GM10248 (cell line): Measurements from ENCODE around the gene RRP12.

Experiments
- CTCF ChIA-PET: fragments of 300-600 bp; sonication (Branson Sonifier 250); formaldehyde crosslinking; extraction: SDS; loops from one replicate; lab custom pipeline; 2021; ENCODE audit warnings: antibody characterized with exemption; lab: Yijun Ruan, JAX
- POLR2A ChIA-PET: fragments of 350-650 bp; sonication (Branson Sonifier 250); formaldehyde crosslinking; extraction: SDS; loops from one replicate; lab custom pipeline; 2020; ENCODE audit warnings: antibody characterized with exemption; lab: Yijun Ruan, JAX
- DNase-seq: peaks from one replicate; pipeline ENCODE4 v3.0.0; 2012; ENCODE audit errors: extremely low spot score
- TF ChIP-seq, protein P1 (sequence below): IDR thresholded peaks from 2 replicates; pipeline ENCODE4 v1.5.1; 2012; ENCODE audit warnings: mild to moderate bottlenecking, low read depth; ENCODE audit errors: extremely low read depth, missing control alignments, control extremely low read depth

The RRP12 gene

DNA sequence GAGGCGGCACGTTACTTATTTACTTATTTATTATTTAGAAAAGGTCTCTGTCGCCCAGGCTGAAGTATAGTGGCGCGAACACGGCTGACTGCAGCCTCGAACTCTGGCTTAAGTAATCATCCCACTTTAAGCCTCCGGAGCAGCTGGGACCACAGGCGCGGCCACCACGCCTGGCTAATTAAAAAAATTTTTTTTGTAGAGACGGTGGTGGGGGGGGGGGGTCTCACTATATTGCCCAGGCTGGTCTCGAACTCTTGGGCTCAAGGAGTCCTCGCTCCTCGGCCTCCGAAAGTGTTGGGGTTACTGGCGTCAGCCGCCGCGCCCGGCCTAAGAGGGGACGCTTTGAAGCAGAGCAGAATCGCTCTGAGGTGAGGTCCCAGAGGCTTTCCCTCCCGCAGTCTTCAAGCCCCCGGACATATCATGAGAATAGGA lies 65.9 kb downstream of the RRP12 start:
- POLR2A ChIA-PET, result no interaction called here
- CTCF ChIA-PET, result no interaction called here
- TF ChIP-seq, protein P1, sequence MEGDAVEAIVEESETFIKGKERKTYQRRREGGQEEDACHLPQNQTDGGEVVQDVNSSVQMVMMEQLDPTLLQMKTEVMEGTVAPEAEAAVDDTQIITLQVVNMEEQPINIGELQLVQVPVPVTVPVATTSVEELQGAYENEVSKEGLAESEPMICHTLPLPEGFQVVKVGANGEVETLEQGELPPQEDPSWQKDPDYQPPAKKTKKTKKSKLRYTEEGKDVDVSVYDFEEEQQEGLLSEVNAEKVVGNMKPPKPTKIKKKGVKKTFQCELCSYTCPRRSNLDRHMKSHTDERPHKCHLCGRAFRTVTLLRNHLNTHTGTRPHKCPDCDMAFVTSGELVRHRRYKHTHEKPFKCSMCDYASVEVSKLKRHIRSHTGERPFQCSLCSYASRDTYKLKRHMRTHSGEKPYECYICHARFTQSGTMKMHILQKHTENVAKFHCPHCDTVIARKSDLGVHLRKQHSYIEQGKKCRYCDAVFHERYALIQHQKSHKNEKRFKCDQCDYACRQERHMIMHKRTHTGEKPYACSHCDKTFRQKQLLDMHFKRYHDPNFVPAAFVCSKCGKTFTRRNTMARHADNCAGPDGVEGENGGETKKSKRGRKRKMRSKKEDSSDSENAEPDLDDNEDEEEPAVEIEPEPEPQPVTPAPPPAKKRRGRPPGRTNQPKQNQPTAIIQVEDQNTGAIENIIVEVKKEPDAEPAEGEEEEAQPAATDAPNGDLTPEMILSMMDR, result no peak
- DNase-seq, result no peak

DNA sequence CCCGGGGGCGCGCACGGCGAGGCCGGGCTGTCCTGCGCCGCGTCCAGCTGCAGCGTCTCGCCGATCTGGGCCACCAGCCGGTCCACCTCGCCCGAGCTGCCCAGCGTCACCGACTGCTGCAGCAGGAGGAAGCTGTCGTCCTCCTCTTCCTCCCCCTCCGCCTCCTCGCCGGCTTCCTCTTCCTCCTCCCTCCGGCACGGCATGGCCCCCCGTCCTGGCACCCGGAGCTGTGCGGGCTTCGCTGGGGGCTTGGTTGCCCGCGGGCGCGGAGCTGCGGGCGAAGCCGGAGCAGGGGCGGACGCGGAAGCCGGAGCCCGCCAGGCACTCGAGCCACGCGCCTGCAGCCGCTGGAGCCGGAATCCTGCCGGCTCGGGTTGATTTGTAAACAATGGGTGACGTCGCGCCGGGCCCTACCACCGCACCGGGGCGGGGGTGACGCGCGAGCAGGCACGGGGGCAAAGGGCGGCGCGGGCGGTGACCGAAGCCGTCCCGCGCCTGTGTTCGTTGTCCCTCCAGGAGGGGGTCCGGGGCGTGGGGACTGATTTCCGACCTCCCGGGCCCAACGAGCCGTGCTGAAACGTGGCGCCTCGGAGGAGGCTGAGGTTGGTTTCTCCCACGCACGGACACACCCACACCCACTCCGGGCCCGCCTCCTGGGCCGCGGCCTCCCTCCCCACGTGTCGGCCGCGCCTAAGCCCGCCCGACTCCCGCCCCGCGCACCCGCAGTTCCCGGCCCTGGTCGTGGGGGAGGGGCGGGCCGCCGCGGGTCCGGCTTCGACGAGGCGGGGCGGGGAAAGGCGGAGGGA lies 66.6 kb downstream of the RRP12 start, which contains the start of gene FRAT2:
Gene FRAT2, minus strand, starts transcription at position 360 of the 806 bp plus-strand sequence. Its CDS starts 157 bp downstream, at position 203.
- DNase-seq, result peak; percentile 96
- ChIA-PET CTCF (interaction anchor here (1.2 to 4.5 kb wide), 3 partner anchors 10 to 16 kb away, joined by 3 to 24 read pairs (median 3); partner anchors contain the start of gene FRAT1), POLR2A (no interaction called here)

DNA sequence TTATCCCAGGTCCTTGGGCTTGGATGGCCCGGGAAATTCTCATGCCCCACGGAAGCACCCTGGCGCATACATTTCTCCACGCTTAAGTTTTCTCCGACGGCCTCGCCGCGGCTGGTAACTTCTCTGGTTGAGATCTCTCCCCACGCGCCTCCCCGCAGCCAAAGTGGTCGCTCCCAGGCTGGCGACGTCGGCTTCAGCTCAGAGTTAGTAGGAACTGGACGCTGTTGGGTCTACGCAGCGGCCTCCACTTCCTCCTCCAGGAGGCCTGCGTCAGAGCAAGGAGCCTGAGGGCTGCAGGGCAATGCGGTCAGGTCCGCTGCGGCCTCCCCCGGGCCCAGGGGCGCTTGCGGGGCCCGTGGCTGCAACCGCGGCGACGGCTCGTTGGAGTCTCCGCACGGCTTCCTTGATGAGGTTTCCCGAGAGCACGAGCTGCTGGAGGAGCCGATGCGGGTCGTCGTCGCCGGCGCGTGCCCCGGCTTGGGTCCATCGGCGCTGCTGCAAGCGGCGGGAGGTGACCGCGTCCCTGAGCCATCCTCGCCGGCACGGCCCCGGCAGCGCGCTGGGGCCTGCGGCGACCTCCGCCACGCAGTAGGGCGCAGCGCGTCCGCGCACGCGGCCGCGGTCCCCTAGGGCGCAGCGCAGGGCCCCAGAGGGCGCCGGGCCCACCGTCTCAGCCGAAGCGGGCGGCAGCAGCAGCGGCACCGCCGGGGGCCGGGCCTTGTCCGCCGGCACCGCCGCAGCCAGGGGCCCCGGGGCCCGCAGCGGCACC lies 67.4 kb downstream of the RRP12 start:
- POLR2A ChIA-PET, result interaction anchor here (0.6 kb wide), 1 partner anchor 405 kb away, joined by 3 read pairs; no protein-coding TSS in a partner anchor
- DNase-seq, result no peak
- TF ChIP-seq, protein P1, result no peak
- CTCF ChIA-PET, result interaction anchor here (0.8 to 4.5 kb wide), 8 partner anchors 9 to 59 kb away, joined by 3 to 24 read pairs (median 4); partner anchors contain the start of gene FRAT1

More for the DNA sequence above, 66.6 kb downstream of the RRP12 start, which contains the start of gene FRAT2:
- TF ChIP-seq, protein P1, result no peak

DNA sequence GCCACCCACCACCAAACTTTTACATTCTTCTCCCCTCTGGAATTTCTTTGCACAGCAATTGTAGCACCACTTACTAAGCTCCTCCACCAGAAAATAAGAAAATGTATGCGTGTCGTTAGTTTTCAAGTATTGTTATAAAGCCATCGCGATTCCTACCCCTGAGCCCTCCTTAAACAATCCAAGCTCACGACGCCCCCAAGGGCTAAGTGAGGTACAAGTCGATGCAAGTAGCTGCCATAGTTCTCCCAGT lies 67.9 kb downstream of the RRP12 start:
- DNase-seq, result no peak
- CTCF ChIA-PET, result interaction anchor here (0.8 to 4.5 kb wide), 7 partner anchors 8 to 59 kb away, joined by 3 to 24 read pairs (median 4); partner anchors contain the start of gene FRAT1

DNA sequence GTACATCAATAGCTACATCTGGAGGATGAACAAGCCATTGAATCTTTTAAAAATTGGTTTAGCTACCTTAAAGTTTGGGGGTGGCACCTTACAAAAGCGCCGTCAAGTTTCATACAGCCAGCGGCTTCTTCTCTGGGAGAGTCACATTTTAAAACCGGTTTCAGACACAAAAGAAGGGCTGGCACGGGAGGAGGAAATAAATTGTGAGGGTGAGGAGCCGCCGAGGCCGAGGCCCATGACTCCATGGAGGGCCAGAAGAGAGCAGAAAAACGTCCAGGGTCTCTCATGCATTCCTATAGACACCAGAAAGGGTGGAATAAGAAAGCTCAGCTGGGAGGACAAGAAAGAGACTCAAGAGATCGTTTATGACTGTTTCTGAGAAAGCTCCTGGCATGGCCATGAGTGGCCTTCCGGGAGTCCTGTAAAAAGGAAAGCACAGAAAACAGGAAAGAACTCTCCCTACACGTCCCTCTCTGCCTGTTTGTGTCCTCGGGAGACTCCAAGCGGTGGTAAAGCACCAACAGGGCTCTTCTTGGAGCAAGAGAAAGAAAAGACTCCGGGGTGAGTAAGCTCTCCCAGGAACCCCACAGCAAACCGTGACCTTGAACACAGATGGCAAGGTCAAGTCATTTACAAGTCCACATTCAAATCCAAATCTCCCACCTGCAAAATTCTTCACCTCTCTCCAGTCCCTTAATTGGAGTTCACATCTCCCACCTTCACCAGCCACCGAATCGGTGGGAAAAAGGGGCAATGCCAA lies 68.4 kb downstream of the RRP12 start:
- no peak for DNase-seq
- ChIA-PET POLR2A (interaction anchor here (0.6 kb wide), 1 partner anchor 406 kb away, joined by 3 read pairs; no protein-coding TSS in a partner anchor), CTCF (interaction anchor here (0.8 to 4.5 kb wide), 7 partner anchors 8 to 58 kb away, joined by 3 to 24 read pairs (median 4); partner anchors contain the start of gene FRAT1)
- TF ChIP-seq, protein P1, result peak; percentile 3

More for the DNA sequence above, 67.9 kb downstream of the RRP12 start:
- POLR2A ChIA-PET, result interaction anchor here (0.6 kb wide), 1 partner anchor 405 kb away, joined by 3 read pairs; no protein-coding TSS in a partner anchor
- TF ChIP-seq, protein P1, result peak; percentile 20
